ENCODE results near the gene TMEM183A.
"Not testable (repeated sequence)": the region's sequence is repeated elsewhere in the genome, so short reads cannot be mapped to it uniquely, and the experiment has no call there.

The TMEM183A gene

GRCh38 chr1:202987922-202988583 is 19.1 kb upstream of the TMEM183A start:
- no peak for DNase-seq

DNA sequence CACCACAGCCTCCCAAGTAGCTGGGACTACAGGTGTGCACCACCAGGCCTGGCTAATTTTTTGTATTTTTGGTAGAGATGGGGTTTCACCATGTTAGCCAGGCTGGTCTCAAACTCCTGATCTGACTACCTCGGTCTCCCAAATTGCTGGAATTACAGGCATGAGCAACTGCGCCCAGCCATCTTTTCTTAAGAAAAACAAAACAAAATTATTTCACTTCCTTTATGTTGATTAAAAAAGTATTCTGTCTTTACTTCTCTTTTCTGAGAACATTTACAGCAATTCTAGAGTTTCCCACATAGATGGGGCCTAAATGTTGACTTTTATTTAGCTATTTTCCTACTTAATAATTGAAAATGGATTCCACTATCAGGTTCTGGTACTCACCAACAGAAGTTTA is 17.3 kb upstream of the TMEM183A start:
- DNase-seq, result no peak

- DNase-seq, result no peak
Measured at GRCh38 chr1:202991112-202991511, 16.1 kb upstream of the TMEM183A start.

DNA sequence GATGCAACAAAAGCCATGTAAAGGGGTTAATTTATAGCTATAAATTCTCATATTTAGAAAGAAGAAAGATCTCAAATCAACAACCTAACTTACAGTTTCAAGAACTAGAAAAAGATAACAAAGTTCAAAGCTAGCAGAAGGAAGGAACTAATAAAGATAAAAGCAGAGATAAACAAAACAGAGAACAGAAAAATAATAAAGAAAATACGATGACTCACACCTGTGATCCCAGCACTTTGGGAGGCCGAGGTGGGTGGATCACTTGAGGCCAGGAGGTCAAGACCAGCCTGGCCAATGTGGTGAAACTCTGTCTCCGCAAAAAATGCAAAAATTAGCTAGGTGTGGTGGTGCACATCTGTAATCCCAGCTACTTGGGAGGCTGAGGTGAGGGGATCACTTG is 12.4 kb upstream of the TMEM183A start:
- DNase-seq, result no peak

GRCh38 chr1:202998836-202999750 is 8.1 kb upstream of the TMEM183A start:
- DNase-seq, result peak; percentile 79

DNA sequence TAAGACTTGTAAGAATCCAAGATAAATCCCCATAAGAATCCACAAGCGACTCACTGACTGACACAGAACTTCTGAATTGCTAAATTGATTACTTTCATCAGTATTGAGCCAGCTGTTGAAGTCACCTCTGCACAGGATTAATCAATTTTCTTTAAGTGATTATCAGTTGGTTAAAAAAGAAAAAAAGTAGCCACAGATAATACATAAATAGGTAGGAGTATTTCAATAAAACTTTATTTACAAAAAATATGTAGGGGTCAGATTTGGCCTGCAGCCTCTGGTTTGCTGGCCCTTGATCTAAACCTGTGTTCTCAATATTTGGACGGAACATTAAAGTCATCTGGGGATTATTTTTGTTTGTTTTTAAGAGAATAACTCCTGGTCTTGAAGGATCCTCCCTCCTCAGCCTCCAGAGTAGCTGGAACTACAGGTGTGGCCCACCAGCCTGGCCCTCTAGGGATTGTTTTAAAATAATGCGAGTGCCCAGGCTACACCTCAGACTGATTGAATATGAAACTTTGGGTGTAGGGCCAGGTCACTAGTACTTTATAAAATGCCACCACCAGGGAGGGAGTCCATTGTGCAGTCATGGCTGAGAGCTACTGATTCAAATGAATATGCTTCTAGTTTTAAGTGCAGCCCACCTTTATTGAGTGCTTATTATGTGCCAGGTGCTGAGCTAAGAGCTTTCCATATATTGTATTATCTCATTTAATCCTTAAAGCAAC is 6.8 kb upstream of the TMEM183A start:
- no peak for DNase-seq

GRCh38 chr1:203001986-203002385 is 5.2 kb upstream of the TMEM183A start:
- DNase-seq, result no peak

DNA sequence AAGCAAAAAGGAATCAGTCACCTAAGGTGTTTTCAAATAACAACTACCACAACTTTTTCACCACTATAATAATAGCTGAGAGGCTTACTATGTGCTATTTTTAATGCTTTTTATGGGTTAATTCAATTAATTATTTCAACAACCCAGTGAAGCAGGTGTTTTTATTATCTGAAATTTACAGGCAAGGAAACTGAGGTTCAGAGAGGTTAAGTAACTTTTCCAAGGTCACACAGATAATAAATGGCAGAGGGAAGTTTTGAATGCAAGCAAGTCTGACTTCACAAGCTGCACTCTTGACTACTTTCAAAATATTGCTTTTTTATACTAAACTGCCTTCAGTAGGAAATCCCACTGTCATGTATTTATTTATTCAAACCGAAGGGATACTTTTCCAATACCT is 4.2 kb upstream of the TMEM183A start:
- no peak for DNase-seq

- DNase-seq, result not testable (repeated sequence)
Measured at GRCh38 chr1:203005395-203006142, 1.6 kb upstream of the TMEM183A start.

GRCh38 chr1:203009185-203009584 is 2.0 kb downstream of the TMEM183A start:
- DNase-seq, result no peak

DNA sequence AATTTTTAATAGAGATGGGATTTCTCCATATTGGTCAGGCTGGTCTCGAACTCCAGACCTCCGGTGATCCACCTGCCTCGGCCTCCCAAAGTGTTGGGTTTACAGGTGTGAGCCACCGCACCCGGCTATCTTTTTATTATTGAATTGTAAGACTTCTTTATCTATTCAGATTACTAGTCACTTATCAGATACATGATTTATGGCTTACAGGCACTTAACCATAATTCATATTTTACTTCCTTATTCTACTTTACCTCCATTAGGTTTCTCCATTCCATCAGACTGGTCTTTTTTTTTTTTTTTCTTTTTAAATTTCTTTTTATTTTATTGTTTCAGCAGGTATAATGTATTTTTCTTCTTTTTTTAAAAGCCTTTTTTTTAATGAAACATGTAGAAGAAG is 4.4 kb downstream of the TMEM183A start:
- DNase-seq, result no peak

GRCh38 chr1:203017061-203017460 is 9.9 kb downstream of the TMEM183A start:
- DNase-seq, result no peak

GRCh38 chr1:203017692-203018091 is 10.5 kb downstream of the TMEM183A start:
- no peak for DNase-seq

GRCh38 chr1:203022855-203023254 is 15.7 kb downstream of the TMEM183A start:
- not testable (repeated sequence) for DNase-seq

- DNase-seq, result no peak
Measured at GRCh38 chr1:203025686-203026030, 18.5 kb downstream of the TMEM183A start.

DNA sequence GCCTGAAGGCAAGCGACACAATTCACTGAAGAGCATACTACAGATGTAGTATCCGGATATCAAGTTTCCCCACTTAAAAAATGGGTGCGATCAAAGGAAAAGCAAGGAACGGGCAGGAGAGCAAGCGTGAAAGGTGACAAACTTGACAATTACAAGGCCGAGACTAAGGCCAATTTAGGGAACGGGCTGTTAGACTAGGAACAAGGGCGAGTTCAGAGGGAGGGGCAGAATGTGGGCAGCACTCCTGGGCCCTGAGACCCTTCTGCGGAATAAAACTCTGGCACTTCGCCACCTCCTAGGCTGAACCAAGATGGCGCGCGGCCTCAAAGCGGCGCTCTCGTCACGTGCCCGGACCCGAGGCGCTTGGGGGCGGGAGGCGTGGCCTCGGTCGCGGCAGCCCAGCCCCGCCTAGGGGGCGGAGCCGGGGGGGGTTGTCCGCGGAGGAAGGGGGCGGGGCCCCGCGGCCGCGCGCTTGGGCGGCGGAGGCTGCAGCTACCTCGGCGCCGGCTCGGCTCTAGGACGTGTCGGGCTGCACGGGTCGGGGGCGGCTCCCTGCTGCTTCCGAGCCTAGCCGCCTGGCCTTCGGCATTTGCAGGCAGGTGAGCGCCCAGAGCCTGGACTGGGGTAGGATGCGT is 19.0 kb downstream of the TMEM183A start, which contains the start of gene PPFIA4:
PPFIA4 (plus strand) TSS at position 461 of the 635 bp plus-strand sequence. CDS start 12,518 bp downstream, outside the sequence.
- DNase-seq, result peak; percentile 95

- DNase-seq, result peak; percentile 28
Measured at GRCh38 chr1:203026666-203027663, 19.8 kb downstream of the TMEM183A start.

GRCh38 chr1:203028067-203028783 is 21.1 kb downstream of the TMEM183A start:
- no peak for DNase-seq

DNA sequence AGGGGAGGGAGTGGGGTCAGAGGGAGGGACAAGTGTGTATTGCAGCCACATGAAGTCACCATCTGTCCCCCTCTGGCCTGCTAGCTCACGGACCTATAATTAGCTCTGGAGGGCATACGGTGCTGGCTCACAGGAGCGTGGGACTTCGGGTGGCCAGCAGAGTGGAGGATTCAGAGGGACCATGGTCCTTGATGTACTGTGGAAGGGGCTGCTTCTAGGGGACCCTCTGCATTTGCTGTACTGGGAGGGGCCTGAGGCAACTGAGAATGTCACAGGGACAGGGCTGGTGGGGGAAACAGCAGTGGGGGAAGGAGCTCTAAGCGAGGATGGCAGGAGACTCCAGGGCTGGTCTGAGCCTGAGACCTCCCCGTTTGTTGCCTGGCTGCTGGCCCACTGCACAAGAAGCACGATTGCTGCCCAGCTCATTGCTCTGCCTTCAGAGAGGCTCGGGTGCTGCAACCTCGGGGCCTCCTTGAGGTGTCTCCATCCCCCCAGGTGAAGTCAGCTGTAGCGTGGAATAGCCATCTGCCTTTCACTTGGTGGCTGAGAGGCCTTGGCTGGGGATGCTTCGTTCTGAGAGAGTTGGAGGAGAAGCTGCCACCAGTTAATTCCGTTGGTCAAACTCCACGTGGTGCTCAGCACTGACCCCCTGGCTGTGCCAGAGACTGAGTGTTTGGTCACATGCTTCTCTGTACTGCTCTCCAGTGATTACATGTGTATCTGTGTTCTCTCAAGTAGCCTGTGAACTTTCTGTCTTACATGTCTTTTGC is 21.8 kb downstream of the TMEM183A start:
- DNase-seq, result peak; percentile 57

Data from eye (tissue), 1 donor.